Thyroid gland (tissue), 4 donors: ENCODE measurements around the gene RNF31.

Experiments used
- POLR2A ChIP-seq, 2 donors: fragments of 450-650 bp; IDR thresholded peaks; one replicate each; pipeline ENCODE4 v1.6.1; 2017; ENCODE audit warnings: antibody characterized with exemption in 2 of 2, mild to moderate bottlenecking in 2 of 2, moderate library complexity in 1 of 2
- TF ChIP-seq, protein P1 (sequence below), 6 experiments: fragments of 200-600 bp in 3 of 6; fragments of 450-650 bp in 3 of 6; sonication (generic) in 3 of 6; IDR thresholded peaks; one replicate each; pipeline ENCODE4 v1.5.1; 2016 to 2019; ENCODE audit warnings: antibody characterized with exemption in 6 of 6, mild to moderate bottlenecking in 2 of 6, inconsistent platforms in 1 of 6, moderate library complexity in 1 of 6

GRCh38 chr14:24204163-24205146 lies 57.2 kb downstream of the RNF31 start:
- TF ChIP-seq, protein P1, sequence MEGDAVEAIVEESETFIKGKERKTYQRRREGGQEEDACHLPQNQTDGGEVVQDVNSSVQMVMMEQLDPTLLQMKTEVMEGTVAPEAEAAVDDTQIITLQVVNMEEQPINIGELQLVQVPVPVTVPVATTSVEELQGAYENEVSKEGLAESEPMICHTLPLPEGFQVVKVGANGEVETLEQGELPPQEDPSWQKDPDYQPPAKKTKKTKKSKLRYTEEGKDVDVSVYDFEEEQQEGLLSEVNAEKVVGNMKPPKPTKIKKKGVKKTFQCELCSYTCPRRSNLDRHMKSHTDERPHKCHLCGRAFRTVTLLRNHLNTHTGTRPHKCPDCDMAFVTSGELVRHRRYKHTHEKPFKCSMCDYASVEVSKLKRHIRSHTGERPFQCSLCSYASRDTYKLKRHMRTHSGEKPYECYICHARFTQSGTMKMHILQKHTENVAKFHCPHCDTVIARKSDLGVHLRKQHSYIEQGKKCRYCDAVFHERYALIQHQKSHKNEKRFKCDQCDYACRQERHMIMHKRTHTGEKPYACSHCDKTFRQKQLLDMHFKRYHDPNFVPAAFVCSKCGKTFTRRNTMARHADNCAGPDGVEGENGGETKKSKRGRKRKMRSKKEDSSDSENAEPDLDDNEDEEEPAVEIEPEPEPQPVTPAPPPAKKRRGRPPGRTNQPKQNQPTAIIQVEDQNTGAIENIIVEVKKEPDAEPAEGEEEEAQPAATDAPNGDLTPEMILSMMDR (IDR thresholded peaks at IDR 0.05), result no peak
- TF ChIP-seq POLR2A (IDR thresholded peaks at IDR 0.05), result no peak
